ENCODE data around the gene TWSG1.

The TWSG1 gene

GRCh38 chr18:9334329-9334972, at the start of gene TWSG1:
Gene TWSG1 (plus strand): TSS chr18:9334773. CDS start chr18:9337230, 2,457 bp downstream.
- ChIA-PET POLR2A (interaction anchor here (0.6 to 1.0 kb wide), 4 partner anchors 12 to 158 kb away, joined by 3 to 4 read pairs (median 4); no protein-coding TSS in a partner anchor), CTCF (interaction anchor here (0.9 to 1.9 kb wide), 9 partner anchors 8 to 182 kb away, joined by 3 to 6 read pairs (median 3); no protein-coding TSS in a partner anchor)
- peak; percentile 99 for DNase-seq (ENCODE audit: extremely low spot score)
- peak; percentile 46 for TF ChIP-seq CTCF (IDR thresholded peaks at IDR 0.05; ENCODE audit: control extremely low read depth, extremely low read depth, low read depth, missing control alignments)

- CTCF ChIA-PET, result no interaction called here
- no peak for TF ChIP-seq CTCF (IDR thresholded peaks at IDR 0.05; ENCODE audit: control extremely low read depth, extremely low read depth, low read depth, missing control alignments)
- DNase-seq (ENCODE audit: extremely low spot score), result no peak
- POLR2A ChIA-PET, result no interaction called here
These were observed 49.0 kb upstream of the TWSG1 start for GRCh38 chr18:9285604-9286003.

- ChIA-PET CTCF (no interaction called here), POLR2A (no interaction called here)
- no peak for DNase-seq (ENCODE audit: extremely low spot score)
- TF ChIP-seq CTCF (IDR thresholded peaks at IDR 0.05; ENCODE audit: control extremely low read depth, extremely low read depth, low read depth, missing control alignments), result no peak
These were observed 47.5 kb upstream of the TWSG1 start for GRCh38 chr18:9287036-9287435.

- CTCF ChIA-PET, result interaction anchor here (1.2 kb wide), 2 partner anchors 11 to 14 kb away, joined by 3 to 4 read pairs; no protein-coding TSS in a partner anchor
- POLR2A ChIA-PET, result no interaction called here
These were observed 44.9 kb upstream of the TWSG1 start for GRCh38 chr18:9289698-9290097.

GRCh38 chr18:9290156-9290555, 44.4 kb upstream of the TWSG1 start:
- POLR2A ChIA-PET, result no interaction called here
- no peak for TF ChIP-seq CTCF (IDR thresholded peaks at IDR 0.05; ENCODE audit: control extremely low read depth, extremely low read depth, low read depth, missing control alignments)
- DNase-seq (ENCODE audit: extremely low spot score), result no peak
- CTCF ChIA-PET, result interaction anchor here (1.2 kb wide), 2 partner anchors 11 to 15 kb away, joined by 3 to 4 read pairs; no protein-coding TSS in a partner anchor

More at GRCh38 chr18:9289698-9290097, 44.9 kb upstream of the TWSG1 start:
- no peak for DNase-seq (ENCODE audit: extremely low spot score)
- TF ChIP-seq CTCF (IDR thresholded peaks at IDR 0.05; ENCODE audit: control extremely low read depth, extremely low read depth, low read depth, missing control alignments), result no peak

- no peak for DNase-seq (ENCODE audit: extremely low spot score)
- ChIA-PET CTCF (interaction anchor here (1.0 to 1.7 kb wide), 2 partner anchors 10 to 16 kb away, joined by 4 read pairs; no protein-coding TSS in a partner anchor), POLR2A (no interaction called here)
- no peak for TF ChIP-seq CTCF (IDR thresholded peaks at IDR 0.05; ENCODE audit: control extremely low read depth, extremely low read depth, low read depth, missing control alignments)
These were observed 42.5 kb upstream of the TWSG1 start for GRCh38 chr18:9292047-9292446.
